Activated CD4-positive, alpha-beta T cell treated with anti-CD3 and anti-CD28 coated beads, Interleukin-2, amount 10 ng/mL, durations not matched to agents 7 days and 5 days (primary cell): Measurements from ENCODE around the gene FOXI1. TPM values are rescaled to one million over a fixed set of nuclear protein-coding genes. Genes with fewer than 3 reads are reported as not detected.

Source experiments
- CTCF ChIA-PET: fragments of 350-600 bp; sonication (Branson Sonifier 250); formaldehyde crosslinking; loops from one replicate; lab custom pipeline; 2021; ENCODE audit warnings: antibody characterized with exemption; lab: Charles Lee
- POLR2A ChIA-PET: fragments of 350-600 bp; sonication (Branson Sonifier 250); formaldehyde crosslinking; loops from one replicate; lab custom pipeline; 2021; ENCODE audit warnings: antibody characterized with exemption; lab: Charles Lee
- DNase-seq: peaks from one replicate; pipeline ENCODE4 v3.0.0-alpha.2; 2020
- H3K27ac Mint-ChIP-seq: one replicate; pipeline ENCODE4 v1.8.0; 2021; ENCODE audit warnings: mild to moderate bottlenecking, moderate library complexity, mixed read lengths
- H3K27me3 Mint-ChIP-seq: one replicate; pipeline ENCODE4 v1.8.0; 2021; ENCODE audit warnings: mixed read lengths
- H3K36me3 Mint-ChIP-seq: one replicate; pipeline ENCODE4 v1.8.0; 2021; ENCODE audit warnings: low read depth, mixed read lengths
- H3K4me1 Mint-ChIP-seq: one replicate; pipeline ENCODE4 v1.8.0; 2021; ENCODE audit warnings: mixed read lengths
- H3K4me3 Mint-ChIP-seq: one replicate; pipeline ENCODE4 v1.8.0; 2021; ENCODE audit warnings: mild to moderate bottlenecking, moderate library complexity, mixed read lengths
- H3K9me3 Mint-ChIP-seq: one replicate; pipeline ENCODE4 v1.8.0; 2021; ENCODE audit warnings: mixed read lengths
- total RNA-seq, 2 experiments: library from RNA; stranded (reverse); gene quantifications; one replicate each; pipeline ENCODE4 v1.2.3, GENCODE V29; 2021

Gene FOXI1
- not detected for total RNA-seq

GRCh38 chr5:170105642-170106611 is at the start of gene FOXI1:
TSS of gene FOXI1 (plus strand) at chr5:170105897. CDS start at chr5:170105958, 61 bp downstream.
- ChIA-PET POLR2A (no interaction called here), CTCF (no interaction called here)
- no peaks in the 10 kb centered on the region for H3K36me3 Mint-ChIP-seq
- no peaks in the 10 kb centered on the region for H3K9me3 Mint-ChIP-seq
- no peak within 1 kb of the TSS for H3K4me3 Mint-ChIP-seq
- H3K27ac Mint-ChIP-seq, result no peak within 1 kb of the TSS
- DNase-seq, result no peak
- no peaks in the 10 kb centered on the region for H3K4me1 Mint-ChIP-seq
- peaks cover 6% of the 10 kb centered on the region for H3K27me3 Mint-ChIP-seq

GRCh38 chr5:170056561-170057267 is 49.0 kb upstream of the FOXI1 start:
- Mint-ChIP-seq H3K27ac (no peak overlapping the region), H3K4me1 (no peaks in the 10 kb centered on the region), H3K36me3 (peaks cover 77% of the 10 kb centered on the region), H3K9me3 (no peaks in the 10 kb centered on the region), H3K4me3 (no peak overlapping the region), H3K27me3 (no peaks in the 10 kb centered on the region)
- ChIA-PET CTCF (no interaction called here), POLR2A (no interaction called here)
- DNase-seq, result no peak

- Mint-ChIP-seq H3K27me3 (no peaks in the 10 kb centered on the region), H3K9me3 (no peaks in the 10 kb centered on the region), H3K27ac (no peak overlapping the region), H3K4me3 (no peak overlapping the region), H3K36me3 (peaks cover 75% of the 10 kb centered on the region), H3K4me1 (no peaks in the 10 kb centered on the region)
- POLR2A ChIA-PET, result no interaction called here
- CTCF ChIA-PET, result no interaction called here
- no peak for DNase-seq
Observed at GRCh38 chr5:170057311-170057710, 48.4 kb upstream of the FOXI1 start.

- DNase-seq, result no peak
- ChIA-PET POLR2A (no interaction called here), CTCF (no interaction called here)
- no peaks in the 10 kb centered on the region for H3K27me3 Mint-ChIP-seq
- no peak overlapping the region for H3K4me3 Mint-ChIP-seq
- H3K36me3 Mint-ChIP-seq, result peaks cover 68% of the 10 kb centered on the region
- no peak overlapping the region for H3K27ac Mint-ChIP-seq
- no peaks in the 10 kb centered on the region for H3K4me1 Mint-ChIP-seq
- no peaks in the 10 kb centered on the region for H3K9me3 Mint-ChIP-seq
Observed at GRCh38 chr5:170059221-170059620, 46.5 kb upstream of the FOXI1 start.

GRCh38 chr5:170067152-170067551 is 38.5 kb upstream of the FOXI1 start:
- Mint-ChIP-seq H3K4me1 (no peaks in the 10 kb centered on the region), H3K9me3 (no peaks in the 10 kb centered on the region), H3K27ac (no peak overlapping the region), H3K27me3 (no peaks in the 10 kb centered on the region), H3K4me3 (no peak overlapping the region), H3K36me3 (peaks cover 72% of the 10 kb centered on the region)
- ChIA-PET CTCF (no interaction called here), POLR2A (no interaction called here)
- DNase-seq, result no peak

- CTCF ChIA-PET, result no interaction called here
- Mint-ChIP-seq H3K9me3 (no peaks in the 10 kb centered on the region), H3K27ac (no peak overlapping the region), H3K4me1 (no peaks in the 10 kb centered on the region), H3K36me3 (peaks cover 72% of the 10 kb centered on the region), H3K4me3 (no peak overlapping the region), H3K27me3 (no peaks in the 10 kb centered on the region)
- POLR2A ChIA-PET, result no interaction called here
- no peak for DNase-seq
Observed at GRCh38 chr5:170067574-170068170, 38.0 kb upstream of the FOXI1 start.

GRCh38 chr5:170069512-170069911 is 36.2 kb upstream of the FOXI1 start:
- Mint-ChIP-seq H3K27ac (no peak overlapping the region), H3K4me1 (no peaks in the 10 kb centered on the region), H3K27me3 (no peaks in the 10 kb centered on the region), H3K9me3 (no peaks in the 10 kb centered on the region), H3K4me3 (no peak overlapping the region), H3K36me3 (peaks cover 57% of the 10 kb centered on the region)
- POLR2A ChIA-PET, result no interaction called here
- no peak for DNase-seq
- CTCF ChIA-PET, result no interaction called here

- H3K27ac Mint-ChIP-seq, result no peak overlapping the region
- no peak overlapping the region for H3K4me3 Mint-ChIP-seq
Observed at GRCh38 chr5:170070556-170071412, 34.9 kb upstream of the FOXI1 start.

GRCh38 chr5:170071748-170072147 is 33.9 kb upstream of the FOXI1 start:
- no peaks in the 10 kb centered on the region for H3K4me1 Mint-ChIP-seq
- H3K9me3 Mint-ChIP-seq, result no peaks in the 10 kb centered on the region
- no peak overlapping the region for H3K4me3 Mint-ChIP-seq
- H3K27me3 Mint-ChIP-seq, result no peaks in the 10 kb centered on the region
- H3K27ac Mint-ChIP-seq, result no peak overlapping the region
- POLR2A ChIA-PET, result no interaction called here
- CTCF ChIA-PET, result interaction anchor here (0.7 to 1.7 kb wide), 2 partner anchors 12 to 16 kb away, joined by 3 to 7 read pairs; no protein-coding TSS in a partner anchor
- peaks cover 61% of the 10 kb centered on the region for H3K36me3 Mint-ChIP-seq
- DNase-seq, result no peak

More at GRCh38 chr5:170070556-170071412, 34.9 kb upstream of the FOXI1 start:
- no peaks in the 10 kb centered on the region for H3K27me3 Mint-ChIP-seq
- peaks cover 59% of the 10 kb centered on the region for H3K36me3 Mint-ChIP-seq
- ChIA-PET POLR2A (no interaction called here), CTCF (interaction anchor here (0.7 to 1.7 kb wide), 2 partner anchors 13 to 17 kb away, joined by 3 to 7 read pairs; no protein-coding TSS in a partner anchor)
- no peak for DNase-seq
- H3K4me1 Mint-ChIP-seq, result no peaks in the 10 kb centered on the region
- no peaks in the 10 kb centered on the region for H3K9me3 Mint-ChIP-seq

GRCh38 chr5:170075696-170076095 is 30.0 kb upstream of the FOXI1 start:
- Mint-ChIP-seq H3K4me1 (no peaks in the 10 kb centered on the region), H3K27ac (no peak overlapping the region), H3K9me3 (no peaks in the 10 kb centered on the region), H3K27me3 (no peaks in the 10 kb centered on the region), H3K36me3 (peaks cover 53% of the 10 kb centered on the region), H3K4me3 (no peak overlapping the region)
- POLR2A ChIA-PET, result no interaction called here
- CTCF ChIA-PET, result interaction anchor here (0.8 kb wide), 1 partner anchor 12 kb away, joined by 3 read pairs; no protein-coding TSS in a partner anchor
- no peak for DNase-seq

- Mint-ChIP-seq H3K27me3 (no peaks in the 10 kb centered on the region), H3K4me1 (no peaks in the 10 kb centered on the region), H3K4me3 (no peak overlapping the region), H3K9me3 (no peaks in the 10 kb centered on the region), H3K36me3 (peaks cover 51% of the 10 kb centered on the region), H3K27ac (no peak overlapping the region)
- DNase-seq, result no peak
- POLR2A ChIA-PET, result no interaction called here
- CTCF ChIA-PET, result interaction anchor here (0.8 kb wide), 1 partner anchor 13 kb away, joined by 3 read pairs; no protein-coding TSS in a partner anchor
Observed at GRCh38 chr5:170076211-170076610, 29.5 kb upstream of the FOXI1 start.

GRCh38 chr5:170076739-170077138 is 29.0 kb upstream of the FOXI1 start:
- Mint-ChIP-seq H3K27ac (no peak overlapping the region), H3K4me3 (no peak overlapping the region), H3K36me3 (peaks cover 49% of the 10 kb centered on the region), H3K9me3 (no peaks in the 10 kb centered on the region), H3K27me3 (no peaks in the 10 kb centered on the region), H3K4me1 (no peaks in the 10 kb centered on the region)
- POLR2A ChIA-PET, result no interaction called here
- DNase-seq, result no peak
- CTCF ChIA-PET, result no interaction called here
